WTC11 (cell line): ENCODE results near the gene CLCA2. TPM values are rescaled to one million over a fixed set of nuclear protein-coding genes. Genes with fewer than 3 reads are reported as not detected.

ENCODE experiments used
- ATAC-seq: fragments of 200-7000 bp; cut with Tn5 transposase; 2 replicates; pipeline ENCODE4 v1.10.0; 2021; ENCODE audit warnings: mild to moderate bottlenecking, moderate library complexity
- CTCF ChIA-PET: fragments of 300-600 bp; sonication (Branson Sonifier 250); formaldehyde crosslinking; loops from one replicate; lab custom pipeline; 2021; ENCODE audit warnings: antibody characterized with exemption; lab: Charles Lee
- POLR2A ChIA-PET: fragments of 350-600 bp; sonication (Branson Sonifier 250); formaldehyde crosslinking; loops from one replicate; lab custom pipeline; 2021; ENCODE audit warnings: antibody characterized with exemption; lab: Charles Lee
- DNase-seq: peaks from one replicate; pipeline ENCODE4 v3.0.0; 2021; ENCODE audit warnings: low spot score
- H3K27ac Mint-ChIP-seq: 2 replicates; pipeline ENCODE4 v1.8.0; 2021; ENCODE audit warnings: mixed read lengths
- H3K27me3 Mint-ChIP-seq: 2 replicates; pipeline ENCODE4 v1.8.0; 2021; ENCODE audit warnings: low read depth, mild to moderate bottlenecking, moderate library complexity, mixed read lengths
- H3K36me3 Mint-ChIP-seq: 2 replicates; pipeline ENCODE4 v1.8.0; 2021; ENCODE audit warnings: mixed read lengths
- H3K4me1 Mint-ChIP-seq: 2 replicates; pipeline ENCODE4 v1.8.0; 2022; ENCODE audit warnings: mixed read lengths
- H3K4me3 Mint-ChIP-seq: 2 replicates; pipeline ENCODE4 v1.8.0; 2021; ENCODE audit warnings: mild to moderate bottlenecking, moderate library complexity, mixed read lengths
- H3K9me3 Mint-ChIP-seq: 2 replicates; pipeline ENCODE4 v1.8.0; 2021; ENCODE audit warnings: mixed read lengths
- AFF4 ChIP-seq: sonication (generic); formaldehyde crosslinking; IDR thresholded peaks from 2 replicates; pipeline ENCODE4 v1.8.1; 2023; ENCODE audit warnings: mild to moderate bottlenecking, missing genetic modification reagents, borderline replicate concordance
- ATF3 ChIP-seq: sonication (generic); formaldehyde crosslinking; conservative IDR thresholded peaks from 2 replicates; pipeline ENCODE4 v1.8.1; 2022; ENCODE audit warnings: mild to moderate bottlenecking, missing genetic modification reagents
- ATF6 ChIP-seq: sonication (generic); formaldehyde crosslinking; IDR thresholded peaks from 2 replicates; pipeline ENCODE4 v1.8.1; 2023; ENCODE audit warnings: mild to moderate bottlenecking, missing genetic modification reagents
- CDX4 ChIP-seq: fragments of 250-450 bp; sonication (Bioruptor Pico); IDR thresholded peaks from 2 replicates; pipeline ENCODE4 v1.9.0; 2021; ENCODE audit warnings: moderate library complexity, mild to moderate bottlenecking, inconsistent platforms, borderline replicate concordance
- CREB1 ChIP-seq: sonication (generic); formaldehyde crosslinking; IDR thresholded peaks from 2 replicates; pipeline ENCODE4 v1.8.0; 2023; ENCODE audit warnings: mild to moderate bottlenecking, missing genetic modification reagents
- EMX1 ChIP-seq: fragments of 250-450 bp; sonication (Bioruptor Pico); IDR thresholded peaks from 2 replicates; pipeline ENCODE4 v1.8.0; 2021; ENCODE audit warnings: mild to moderate bottlenecking
- ERG ChIP-seq: fragments of 250-450 bp; sonication (Bioruptor Pico); IDR thresholded peaks from 2 replicates; pipeline ENCODE4 v1.8.0; 2021; ENCODE audit warnings: mild to moderate bottlenecking
- ESRRA ChIP-seq: sonication (generic); formaldehyde crosslinking; IDR thresholded peaks from 2 replicates; pipeline ENCODE4 v1.8.1; 2022; ENCODE audit warnings: mild to moderate bottlenecking, missing genetic modification reagents, borderline replicate concordance
- FOXK1 ChIP-seq: sonication (generic); formaldehyde crosslinking; IDR thresholded peaks from 2 replicates; pipeline ENCODE4 v1.8.0; 2022; ENCODE audit warnings: mild to moderate bottlenecking, moderate library complexity, missing genetic modification reagents
- JAZF1 ChIP-seq: fragments of 250-450 bp; sonication (Bioruptor Pico); IDR thresholded peaks from 2 replicates; pipeline ENCODE4 v1.9.0; 2021; ENCODE audit warnings: moderate library complexity, mild to moderate bottlenecking, inconsistent platforms
- KAT7 ChIP-seq: sonication (generic); formaldehyde crosslinking; IDR thresholded peaks from 2 replicates; pipeline ENCODE4 v1.8.1; 2023; ENCODE audit warnings: missing genetic modification reagents, mild to moderate bottlenecking, borderline replicate concordance
- NFATC4 ChIP-seq: fragments of 250-450 bp; sonication (Bioruptor Pico); IDR thresholded peaks from 2 replicates; pipeline ENCODE4 v1.9.0; 2021; ENCODE audit warnings: mild to moderate bottlenecking
- NFYB ChIP-seq: sonication (generic); formaldehyde crosslinking; conservative IDR thresholded peaks from 2 replicates; pipeline ENCODE4 v1.8.0; 2022; ENCODE audit warnings: low read depth, missing genetic modification reagents
- PRRX2 ChIP-seq: fragments of 250-450 bp; sonication (Bioruptor Pico); IDR thresholded peaks from 2 replicates; pipeline ENCODE4 v1.8.0; 2021; ENCODE audit warnings: mild to moderate bottlenecking
- RELA ChIP-seq: sonication (generic); formaldehyde crosslinking; IDR thresholded peaks from 2 replicates; pipeline ENCODE4 v1.8.1; 2022; ENCODE audit warnings: missing genetic modification reagents, mild to moderate bottlenecking, borderline replicate concordance
- TCF7 ChIP-seq: sonication (generic); formaldehyde crosslinking; IDR thresholded peaks from 2 replicates; pipeline ENCODE4 v1.8.0; 2022; ENCODE audit warnings: mild to moderate bottlenecking, low read depth, missing genetic modification reagents, moderate library complexity
- TEAD4 ChIP-seq: sonication (generic); formaldehyde crosslinking; IDR thresholded peaks from 2 replicates; pipeline ENCODE4 v1.8.0; 2022; ENCODE audit warnings: mild to moderate bottlenecking, missing genetic modification reagents
- USF1 ChIP-seq: sonication (generic); formaldehyde crosslinking; IDR thresholded peaks from 2 replicates; pipeline ENCODE4 v1.8.0; 2022; ENCODE audit warnings: mild to moderate bottlenecking, missing genetic modification reagents
- ZMAT4 ChIP-seq: fragments of 250-450 bp; sonication (Bioruptor Pico); IDR thresholded peaks from 2 replicates; pipeline ENCODE4 v1.9.0; 2021; ENCODE audit warnings: mild to moderate bottlenecking
- ZNF232 ChIP-seq: sonication (generic); formaldehyde crosslinking; IDR thresholded peaks from 2 replicates; pipeline ENCODE4 v1.8.0; 2022; ENCODE audit warnings: mild to moderate bottlenecking, missing genetic modification reagents
- ZNF263 ChIP-seq: sonication (generic); formaldehyde crosslinking; IDR thresholded peaks from 2 replicates; pipeline ENCODE4 v1.8.1; 2022; ENCODE audit warnings: low read depth, mild to moderate bottlenecking, moderate library complexity, missing genetic modification reagents
- ZNF512 ChIP-seq: sonication (generic); formaldehyde crosslinking; IDR thresholded peaks from 2 replicates; pipeline ENCODE4 v1.8.1; 2022; ENCODE audit warnings: missing genetic modification reagents, borderline replicate concordance
- ZNF671 ChIP-seq: fragments of 250-450 bp; sonication (Bioruptor Pico); IDR thresholded peaks from 2 replicates; pipeline ENCODE4 v1.8.0; 2021; ENCODE audit warnings: mild to moderate bottlenecking
- total RNA-seq: library from RNA; stranded (reverse); gene quantifications from 3 replicates; pipeline ENCODE4 v1.2.3, GENCODE V29; 2021

The CLCA2 gene
- total RNA-seq, 1 experiment from 2014 or later: 0.07 TPM

GRCh38 chr1:86430376-86430775, 6.4 kb downstream of the CLCA2 start:
- H3K27me3 Mint-ChIP-seq: no peaks in the 10 kb centered on the region
- TF ChIP-seq ZNF263 (CRISPR knock-in tag): no peak
- TF ChIP-seq ZNF512: no peak
- TF ChIP-seq ZNF671: no peak
- no peak for TF ChIP-seq EMX1 (CRISPR knock-in tag)
- TF ChIP-seq CDX4 (CRISPR knock-in tag): no peak
- TF ChIP-seq RELA (CRISPR knock-in tag): no peak
- no peak for TF ChIP-seq ATF6 (CRISPR knock-in tag)
- TF ChIP-seq TCF7 (CRISPR knock-in tag): no peak
- no peak for TF ChIP-seq TEAD4 (CRISPR knock-in tag)
- TF ChIP-seq USF1: no peak
- no peak for TF ChIP-seq NFATC4 (CRISPR knock-in tag)
- H3K27ac Mint-ChIP-seq: no peak overlapping the region
- ATAC-seq (no peak), DNase-seq (no peak)
- no peaks in the 10 kb centered on the region for H3K36me3 Mint-ChIP-seq
- no peaks in the 10 kb centered on the region for H3K4me1 Mint-ChIP-seq
- no peak overlapping the region for H3K4me3 Mint-ChIP-seq
- ChIA-PET CTCF (interaction anchor here (1.3 kb wide), 1 partner anchor 50 kb away, joined by 3 read pairs; no protein-coding TSS in a partner anchor), POLR2A (interaction anchor here (1.3 kb wide), 1 partner anchor 34 kb away, joined by 3 read pairs; the partner anchor contains the start of gene ODF2L)
- H3K9me3 Mint-ChIP-seq: no peaks in the 10 kb centered on the region

GRCh38 chr1:86434059-86434458, 10.1 kb downstream of the CLCA2 start:
- POLR2A ChIA-PET: no interaction called here
- no peaks in the 10 kb centered on the region for H3K27me3 Mint-ChIP-seq
- CTCF ChIA-PET: no interaction called here
- no peak for TF ChIP-seq ZNF232 (CRISPR knock-in tag)
- no peak for TF ChIP-seq ZMAT4
- no peak for TF ChIP-seq EMX1 (CRISPR knock-in tag)
- TF ChIP-seq NFYB (CRISPR knock-in tag): no peak
- TF ChIP-seq JAZF1: no peak
- no peak for TF ChIP-seq ERG
- no peak for TF ChIP-seq PRRX2 (CRISPR knock-in tag)
- no peak for TF ChIP-seq KAT7 (CRISPR knock-in tag)
- TF ChIP-seq FOXK1 (CRISPR knock-in tag): no peak
- TF ChIP-seq CREB1 (CRISPR knock-in tag): no peak
- TF ChIP-seq ATF6 (CRISPR knock-in tag): no peak
- no peak for TF ChIP-seq ATF3
- TF ChIP-seq AFF4: no peak
- no peak for TF ChIP-seq ESRRA (CRISPR knock-in tag)

More at GRCh38 chr1:86434059-86434458, 10.1 kb downstream of the CLCA2 start:
- Mint-ChIP-seq H3K4me1 (no peaks in the 10 kb centered on the region), H3K36me3 (no peaks in the 10 kb centered on the region), H3K9me3 (no peaks in the 10 kb centered on the region), H3K27ac (no peak overlapping the region), H3K4me3 (no peak overlapping the region)
- ATAC-seq: no peak
- no peak for DNase-seq
